Fibroblast of mammary gland (primary cell): ENCODE results near the gene HAUS3.

Experiments
- DNase-seq: peaks from one replicate; pipeline ENCODE4 v3.0.0-alpha.2; 2010; ENCODE audit warnings: low read depth
- H3K4me3 ChIP-seq: 2 replicates; pipeline ENCODE4 v1.5.1; 2011; ENCODE audit warnings: low read depth, mild to moderate bottlenecking, low read length, moderate library complexity; ENCODE audit not compliant: control insufficient read depth
- TF ChIP-seq, protein P1 (sequence below): conservative IDR thresholded peaks from 2 replicates; pipeline ENCODE4 v1.5.1; 2011; ENCODE audit warnings: low read depth, low read length, inconsistent platforms; ENCODE audit not compliant: control insufficient read depth, insufficient read depth

The HAUS3 gene

DNA sequence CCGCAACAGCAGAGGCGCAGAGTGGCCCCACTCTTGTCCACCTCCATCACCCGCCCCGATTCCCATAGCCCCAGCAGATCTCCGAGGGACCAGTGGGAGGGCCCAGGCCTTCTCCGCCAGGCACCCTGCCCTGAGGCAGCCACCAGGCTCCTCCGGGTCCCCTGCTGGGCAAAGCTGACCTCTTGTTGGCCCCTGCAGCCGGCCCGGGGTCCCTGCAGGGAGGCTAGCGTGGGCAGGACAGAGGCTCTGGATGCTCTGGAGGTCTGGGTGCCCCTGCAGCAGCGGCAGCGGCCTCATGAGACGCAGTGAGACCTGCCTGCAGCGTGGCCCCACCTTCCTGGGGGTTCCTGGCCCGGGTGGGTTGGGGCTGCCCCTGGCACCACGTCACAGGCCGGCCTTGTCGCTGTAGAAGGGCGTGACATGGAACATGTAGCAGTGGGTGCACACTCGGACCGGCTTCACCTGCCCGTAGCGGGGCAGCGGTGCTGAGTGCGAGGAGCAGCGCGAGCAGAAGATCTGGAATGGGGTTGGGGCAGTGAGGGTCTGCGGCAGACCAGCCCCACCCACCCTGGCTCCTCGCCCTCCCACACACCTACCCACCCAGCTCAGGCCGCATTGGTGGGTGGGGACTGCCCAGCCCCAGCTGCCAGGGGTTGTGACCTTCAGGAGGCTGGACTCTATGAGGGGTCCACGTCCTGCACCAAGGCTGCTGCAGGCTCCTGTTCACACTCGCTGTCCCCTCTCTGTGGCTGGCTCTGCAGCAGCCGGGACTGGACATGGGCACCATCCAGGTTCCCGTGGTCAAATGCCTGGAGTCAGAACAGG is 28.6 kb upstream of the HAUS3 start:
- DNase-seq = no peak
- TF ChIP-seq, protein P1, sequence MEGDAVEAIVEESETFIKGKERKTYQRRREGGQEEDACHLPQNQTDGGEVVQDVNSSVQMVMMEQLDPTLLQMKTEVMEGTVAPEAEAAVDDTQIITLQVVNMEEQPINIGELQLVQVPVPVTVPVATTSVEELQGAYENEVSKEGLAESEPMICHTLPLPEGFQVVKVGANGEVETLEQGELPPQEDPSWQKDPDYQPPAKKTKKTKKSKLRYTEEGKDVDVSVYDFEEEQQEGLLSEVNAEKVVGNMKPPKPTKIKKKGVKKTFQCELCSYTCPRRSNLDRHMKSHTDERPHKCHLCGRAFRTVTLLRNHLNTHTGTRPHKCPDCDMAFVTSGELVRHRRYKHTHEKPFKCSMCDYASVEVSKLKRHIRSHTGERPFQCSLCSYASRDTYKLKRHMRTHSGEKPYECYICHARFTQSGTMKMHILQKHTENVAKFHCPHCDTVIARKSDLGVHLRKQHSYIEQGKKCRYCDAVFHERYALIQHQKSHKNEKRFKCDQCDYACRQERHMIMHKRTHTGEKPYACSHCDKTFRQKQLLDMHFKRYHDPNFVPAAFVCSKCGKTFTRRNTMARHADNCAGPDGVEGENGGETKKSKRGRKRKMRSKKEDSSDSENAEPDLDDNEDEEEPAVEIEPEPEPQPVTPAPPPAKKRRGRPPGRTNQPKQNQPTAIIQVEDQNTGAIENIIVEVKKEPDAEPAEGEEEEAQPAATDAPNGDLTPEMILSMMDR = no peak
- no peak overlapping the region for H3K4me3 ChIP-seq

DNA sequence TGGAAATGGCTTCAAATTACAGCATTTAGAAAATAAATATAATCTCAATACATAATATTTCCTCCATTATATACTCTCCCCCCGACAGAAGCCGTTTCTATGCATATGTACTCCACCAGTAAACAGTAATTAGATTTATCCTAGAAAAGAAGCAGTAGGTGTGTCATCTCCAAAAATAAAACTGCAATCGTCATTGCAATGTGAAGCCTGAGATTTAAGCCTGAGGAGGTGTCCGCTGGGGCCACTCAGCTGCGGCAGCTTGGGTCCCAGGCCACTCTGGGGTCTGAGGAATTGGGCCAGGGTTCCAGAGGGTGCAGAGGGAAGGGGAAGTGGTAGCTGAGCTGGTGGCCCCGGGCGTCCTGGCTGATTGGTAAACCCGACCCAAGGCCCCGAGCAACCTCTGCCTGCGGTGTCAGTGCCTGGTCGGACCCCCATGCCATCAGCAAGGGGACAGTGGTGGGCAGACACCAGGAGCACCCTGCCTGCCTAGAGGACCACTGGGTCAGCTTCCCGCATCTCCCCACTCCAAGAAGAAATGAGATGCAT is 27.8 kb upstream of the HAUS3 start:
- H3K4me3 ChIP-seq = no peak overlapping the region
- TF ChIP-seq, protein P1 = no peak
- no peak for DNase-seq

DNA sequence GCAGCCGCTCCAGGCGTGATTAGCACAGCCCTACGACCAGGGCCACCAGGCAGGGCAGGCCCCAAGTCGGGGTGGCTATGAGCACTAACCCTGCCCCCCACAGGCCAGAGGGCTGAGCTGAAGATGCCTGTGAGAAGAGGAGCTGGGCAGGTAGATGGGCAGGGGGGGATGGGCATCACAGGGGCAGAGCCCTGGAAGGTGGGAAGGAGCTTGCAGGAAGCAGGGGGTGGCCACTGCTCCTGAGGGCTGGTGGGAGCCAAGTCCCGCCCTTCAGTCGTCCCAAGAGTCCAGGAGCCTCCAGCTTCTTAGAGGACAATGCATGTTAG is 27.2 kb upstream of the HAUS3 start:
- H3K4me3 ChIP-seq = no peak overlapping the region
- TF ChIP-seq, protein P1 = no peak
- no peak for DNase-seq

DNA sequence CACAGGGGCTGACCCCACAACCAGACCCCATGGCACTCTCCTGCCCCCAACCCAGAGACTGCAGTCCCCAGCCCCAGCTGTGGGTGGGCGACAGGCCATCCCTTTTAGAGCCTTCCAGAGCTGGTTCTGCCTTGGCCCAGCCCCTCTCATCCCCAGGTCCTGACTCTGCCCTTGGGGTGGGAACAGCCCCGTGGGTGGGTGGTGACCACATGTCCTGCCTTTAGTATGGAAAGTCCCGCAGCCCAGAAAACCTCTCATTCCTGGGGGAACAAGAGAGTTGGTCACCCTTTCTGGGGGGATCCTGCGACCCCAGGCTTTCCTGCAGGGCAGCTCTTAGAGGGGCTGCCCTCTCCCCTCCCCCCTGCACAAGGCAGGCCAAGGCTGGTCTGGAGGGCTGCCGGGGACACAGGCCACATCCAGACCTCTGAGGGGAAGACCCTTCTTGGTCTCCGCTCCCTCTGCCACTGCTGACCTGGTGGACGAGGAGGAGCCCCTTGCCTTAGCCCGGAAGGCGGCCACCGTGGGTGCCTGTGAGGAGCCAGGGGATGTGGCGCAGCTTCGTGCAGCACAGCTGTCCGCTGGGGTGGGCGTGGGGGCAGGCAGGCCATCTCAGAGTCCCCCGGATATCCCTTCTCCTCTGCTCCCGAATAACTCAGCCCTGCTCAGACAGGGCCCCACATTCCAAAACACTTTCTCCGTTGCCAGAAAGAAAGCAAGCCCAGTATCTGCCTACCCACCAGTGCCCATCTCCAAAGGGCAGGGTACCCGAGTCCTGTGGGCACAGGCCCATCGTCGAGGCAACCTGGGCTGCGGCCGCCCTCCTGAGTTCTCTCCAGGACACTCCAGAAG is 26.7 kb upstream of the HAUS3 start:
- DNase-seq = no peak
- no peak overlapping the region for H3K4me3 ChIP-seq
- TF ChIP-seq, protein P1 = no peak

DNA sequence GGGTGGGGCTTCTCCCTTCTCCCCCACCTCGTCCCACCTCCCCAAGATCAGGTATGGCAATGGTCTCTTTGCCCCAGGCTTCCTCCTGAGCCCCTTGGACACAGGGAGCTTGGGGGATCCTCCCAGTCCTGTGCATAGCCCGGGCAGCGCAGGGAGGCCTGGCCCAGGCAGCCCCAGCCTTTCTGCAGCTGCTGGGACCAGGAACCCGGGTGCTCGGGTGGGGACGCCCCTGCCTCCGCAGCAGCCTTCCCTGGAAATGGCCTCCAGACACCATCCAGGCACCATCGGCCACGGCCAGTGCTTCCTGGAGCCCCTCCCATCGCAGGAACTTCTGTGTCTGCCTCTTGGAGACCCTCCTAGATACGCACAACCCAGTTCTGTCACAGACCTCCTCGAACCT is 25.9 kb upstream of the HAUS3 start:
- no peak overlapping the region for H3K4me3 ChIP-seq
- DNase-seq = no peak
- TF ChIP-seq, protein P1 = no peak

DNA sequence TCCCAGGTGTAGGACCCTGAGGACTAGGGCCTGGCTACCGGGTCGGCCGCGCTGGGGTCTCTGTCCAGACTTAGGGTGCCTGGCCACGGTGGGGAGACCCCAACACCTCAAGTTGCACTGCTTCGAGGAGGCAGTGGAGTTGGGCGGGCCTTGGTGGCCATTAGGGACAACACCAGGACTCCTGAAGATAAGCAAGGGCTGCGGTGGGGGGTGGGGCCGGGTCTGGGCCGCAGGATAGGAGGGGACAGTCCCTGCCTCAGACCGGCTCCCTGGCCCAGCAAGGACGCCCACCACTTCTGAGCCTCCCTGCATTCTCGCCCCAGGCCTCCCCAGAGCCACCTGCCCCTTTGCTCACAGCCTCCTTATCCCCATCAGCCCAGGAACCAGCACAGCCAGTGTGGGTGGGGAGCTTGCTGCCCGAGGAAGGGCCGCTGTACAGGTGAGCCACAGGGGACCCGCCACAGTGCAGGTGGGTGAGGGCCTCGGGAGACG is 25.4 kb upstream of the HAUS3 start:
- no peak for DNase-seq
- TF ChIP-seq, protein P1 = no peak
- H3K4me3 ChIP-seq = no peak overlapping the region
